ENCODE results near the gene NCOA5. TPM values are rescaled to one million over a fixed set of nuclear protein-coding genes. Genes with fewer than 3 reads are reported as not detected.

NCOA5 gene
- total and polyA plus RNA-seq, 4 donors: 3.2 to 10.4 (median 8.7) TPM

GRCh38 chr20:46076806-46077205, 13.0 kb downstream of the NCOA5 start:
- Histone ChIP-seq H3K27me3 (ENCODE audit: control insufficient read depth in 4 of 4, insufficient read depth in 4 of 4, low read length in 3 of 4) (no peaks in the 10 kb centered on the region), H3K4me1 (ENCODE audit: control insufficient read depth in 4 of 4, insufficient read depth in 4 of 4, low read length in 3 of 4) (no peaks in the 10 kb centered on the region), H3K9ac (ENCODE audit: low read depth in 1 of 2, low read length in 2 of 2) (no peak overlapping the region), H3K9me3 (ENCODE audit: control insufficient read depth in 4 of 4, low read length in 3 of 4) (no peaks in the 10 kb centered on the region), H3K27ac (ENCODE audit: low read depth in 1 of 2, low read length in 2 of 2) (no peak overlapping the region), H3K36me3 (ENCODE audit: control insufficient read depth in 4 of 4, insufficient read depth in 3 of 4, low read depth in 1 of 4, low read length in 3 of 4) (peaks cover 4 to 31% (median 23%) of the 10 kb centered on the region in 4 donors), H3K4me3 (ENCODE audit: low read depth in 1 of 3, low read length in 3 of 3) (no peak overlapping the region)
- WGBS: 90% methylated on average over 7 of the region's 7 CpGs
- no peak for TF ChIP-seq EGR1 (IDR thresholded peaks at IDR 0.05; ENCODE audit: low read depth in 2 of 2)
- TF ChIP-seq, protein P1, sequence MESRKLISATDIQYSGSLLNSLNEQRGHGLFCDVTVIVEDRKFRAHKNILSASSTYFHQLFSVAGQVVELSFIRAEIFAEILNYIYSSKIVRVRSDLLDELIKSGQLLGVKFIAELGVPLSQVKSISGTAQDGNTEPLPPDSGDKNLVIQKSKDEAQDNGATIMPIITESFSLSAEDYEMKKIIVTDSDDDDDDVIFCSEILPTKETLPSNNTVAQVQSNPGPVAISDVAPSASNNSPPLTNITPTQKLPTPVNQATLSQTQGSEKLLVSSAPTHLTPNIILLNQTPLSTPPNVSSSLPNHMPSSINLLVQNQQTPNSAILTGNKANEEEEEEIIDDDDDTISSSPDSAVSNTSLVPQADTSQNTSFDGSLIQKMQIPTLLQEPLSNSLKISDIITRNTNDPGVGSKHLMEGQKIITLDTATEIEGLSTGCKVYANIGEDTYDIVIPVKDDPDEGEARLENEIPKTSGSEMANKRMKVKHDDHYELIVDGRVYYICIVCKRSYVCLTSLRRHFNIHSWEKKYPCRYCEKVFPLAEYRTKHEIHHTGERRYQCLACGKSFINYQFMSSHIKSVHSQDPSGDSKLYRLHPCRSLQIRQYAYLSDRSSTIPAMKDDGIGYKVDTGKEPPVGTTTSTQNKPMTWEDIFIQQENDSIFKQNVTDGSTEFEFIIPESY (IDR thresholded peaks at IDR 0.05): no peak
- TF ChIP-seq YY1 (IDR thresholded peaks at IDR 0.05): no peak
- no peak for TF ChIP-seq RAD21 (IDR thresholded peaks at IDR 0.05)
- TF ChIP-seq, protein P2, sequence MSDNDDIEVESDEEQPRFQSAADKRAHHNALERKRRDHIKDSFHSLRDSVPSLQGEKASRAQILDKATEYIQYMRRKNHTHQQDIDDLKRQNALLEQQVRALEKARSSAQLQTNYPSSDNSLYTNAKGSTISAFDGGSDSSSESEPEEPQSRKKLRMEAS (IDR thresholded peaks at IDR 0.05): no peak
- TF ChIP-seq FOXA2 (IDR thresholded peaks at IDR 0.05): no peak
- no peak for TF ChIP-seq ATF3 (IDR thresholded peaks at IDR 0.05)
- no peak for TF ChIP-seq HNF4A (conservative IDR thresholded peaks at IDR 0.05)
- no peak for TF ChIP-seq NR2F2 (IDR thresholded peaks at IDR 0.05)
- TF ChIP-seq, protein P3, sequence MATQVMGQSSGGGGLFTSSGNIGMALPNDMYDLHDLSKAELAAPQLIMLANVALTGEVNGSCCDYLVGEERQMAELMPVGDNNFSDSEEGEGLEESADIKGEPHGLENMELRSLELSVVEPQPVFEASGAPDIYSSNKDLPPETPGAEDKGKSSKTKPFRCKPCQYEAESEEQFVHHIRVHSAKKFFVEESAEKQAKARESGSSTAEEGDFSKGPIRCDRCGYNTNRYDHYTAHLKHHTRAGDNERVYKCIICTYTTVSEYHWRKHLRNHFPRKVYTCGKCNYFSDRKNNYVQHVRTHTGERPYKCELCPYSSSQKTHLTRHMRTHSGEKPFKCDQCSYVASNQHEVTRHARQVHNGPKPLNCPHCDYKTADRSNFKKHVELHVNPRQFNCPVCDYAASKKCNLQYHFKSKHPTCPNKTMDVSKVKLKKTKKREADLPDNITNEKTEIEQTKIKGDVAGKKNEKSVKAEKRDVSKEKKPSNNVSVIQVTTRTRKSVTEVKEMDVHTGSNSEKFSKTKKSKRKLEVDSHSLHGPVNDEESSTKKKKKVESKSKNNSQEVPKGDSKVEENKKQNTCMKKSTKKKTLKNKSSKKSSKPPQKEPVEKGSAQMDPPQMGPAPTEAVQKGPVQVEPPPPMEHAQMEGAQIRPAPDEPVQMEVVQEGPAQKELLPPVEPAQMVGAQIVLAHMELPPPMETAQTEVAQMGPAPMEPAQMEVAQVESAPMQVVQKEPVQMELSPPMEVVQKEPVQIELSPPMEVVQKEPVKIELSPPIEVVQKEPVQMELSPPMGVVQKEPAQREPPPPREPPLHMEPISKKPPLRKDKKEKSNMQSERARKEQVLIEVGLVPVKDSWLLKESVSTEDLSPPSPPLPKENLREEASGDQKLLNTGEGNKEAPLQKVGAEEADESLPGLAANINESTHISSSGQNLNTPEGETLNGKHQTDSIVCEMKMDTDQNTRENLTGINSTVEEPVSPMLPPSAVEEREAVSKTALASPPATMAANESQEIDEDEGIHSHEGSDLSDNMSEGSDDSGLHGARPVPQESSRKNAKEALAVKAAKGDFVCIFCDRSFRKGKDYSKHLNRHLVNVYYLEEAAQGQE (IDR thresholded peaks at IDR 0.05): no peak
- TF ChIP-seq RXRA (IDR thresholded peaks at IDR 0.05): no peak
- DNase-seq (ENCODE audit: low spot score): no peak

DNA sequence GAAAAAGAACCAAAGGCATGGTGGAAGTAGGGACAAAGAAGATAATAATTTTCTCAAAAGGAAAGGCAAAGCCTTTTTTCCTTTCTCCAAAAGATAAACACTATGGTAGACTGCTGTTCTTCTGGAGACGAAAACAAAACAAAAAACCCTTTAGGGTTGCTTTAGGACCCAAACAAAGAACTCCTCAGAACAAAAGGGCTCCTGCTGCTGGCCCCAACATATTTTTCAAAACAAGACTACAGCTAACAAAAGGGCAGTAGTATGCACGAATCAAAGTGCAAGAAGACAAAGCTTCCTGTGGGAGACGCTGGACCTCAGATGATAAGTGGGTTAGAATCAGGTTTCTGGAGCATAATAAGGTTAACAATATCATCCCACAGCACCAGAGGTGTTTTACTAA, 15.8 kb downstream of the NCOA5 start:
- H3K9me3 ChIP-seq (ENCODE audit: control insufficient read depth in 4 of 4, low read length in 3 of 4): no peaks in the 10 kb centered on the region
- H3K27me3 ChIP-seq (ENCODE audit: control insufficient read depth in 4 of 4, insufficient read depth in 4 of 4, low read length in 3 of 4): no peaks in the 10 kb centered on the region
- H3K9ac ChIP-seq (ENCODE audit: low read depth in 1 of 2, low read length in 2 of 2): no peak overlapping the region
- H3K4me3 ChIP-seq (ENCODE audit: low read depth in 1 of 3, low read length in 3 of 3): no peak overlapping the region
- no peak for DNase-seq (ENCODE audit: low spot score)
- H3K27ac ChIP-seq (ENCODE audit: low read depth in 1 of 2, low read length in 2 of 2): no peak overlapping the region
- peaks cover 4 to 39% (median 32%) of the 10 kb centered on the region in 4 donors for H3K36me3 ChIP-seq (ENCODE audit: control insufficient read depth in 4 of 4, insufficient read depth in 3 of 4, low read depth in 1 of 4, low read length in 3 of 4)
- WGBS: 84% methylated on average over 3 of the region's 3 CpGs
- H3K4me1 ChIP-seq (ENCODE audit: control insufficient read depth in 4 of 4, insufficient read depth in 4 of 4, low read length in 3 of 4): no peaks in the 10 kb centered on the region
- no peak for TF ChIP-seq HNF4A (conservative IDR thresholded peaks at IDR 0.05)

DNA sequence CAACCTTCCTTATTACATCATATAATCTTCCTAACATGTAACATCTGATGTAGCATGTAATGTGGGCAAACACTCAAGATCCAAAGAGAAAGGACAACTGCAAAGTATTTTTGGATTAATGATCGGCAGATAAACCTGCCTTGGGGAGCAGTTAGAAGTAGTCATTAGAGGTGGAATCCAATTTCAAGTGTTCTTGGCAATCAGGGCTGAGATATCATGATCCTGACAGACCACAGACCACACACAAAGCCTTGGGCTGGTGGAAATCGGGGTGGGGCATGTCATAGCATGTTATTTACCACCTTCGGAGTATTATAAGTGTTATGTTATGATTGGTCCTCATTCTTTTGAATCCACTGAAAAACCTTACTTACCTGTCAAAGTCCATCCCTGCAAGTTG, 16.3 kb downstream of the NCOA5 start:
- no peak for DNase-seq (ENCODE audit: low spot score)
- H3K9ac ChIP-seq (ENCODE audit: low read depth in 1 of 2, low read length in 2 of 2): no peak overlapping the region
- H3K27ac ChIP-seq (ENCODE audit: low read depth in 1 of 2, low read length in 2 of 2): no peak overlapping the region
- H3K4me3 ChIP-seq (ENCODE audit: low read depth in 1 of 3, low read length in 3 of 3): no peak overlapping the region
- H3K36me3 ChIP-seq (ENCODE audit: control insufficient read depth in 4 of 4, insufficient read depth in 3 of 4, low read depth in 1 of 4, low read length in 3 of 4): peaks cover 4 to 38% (median 31%) of the 10 kb centered on the region in 4 donors
- H3K4me1 ChIP-seq (ENCODE audit: control insufficient read depth in 4 of 4, insufficient read depth in 4 of 4, low read length in 3 of 4): no peaks in the 10 kb centered on the region
- 94% methylated on average over 3 of the region's 3 CpGs for WGBS
- no peaks in the 10 kb centered on the region for H3K27me3 ChIP-seq (ENCODE audit: control insufficient read depth in 4 of 4, insufficient read depth in 4 of 4, low read length in 3 of 4)
- no peaks in the 10 kb centered on the region for H3K9me3 ChIP-seq (ENCODE audit: control insufficient read depth in 4 of 4, low read length in 3 of 4)
- TF ChIP-seq RAD21 (IDR thresholded peaks at IDR 0.05) (no peak), CTCF (IDR thresholded peaks at IDR 0.05; ENCODE audit: low read depth, low read length, missing input control) (no peak), TAF1 (conservative IDR thresholded peaks at IDR 0.05) (no peak), EGR1 (IDR thresholded peaks at IDR 0.05; ENCODE audit: low read depth in 2 of 2) (no peak), YY1 (IDR thresholded peaks at IDR 0.05) (no peak), SP1 (IDR thresholded peaks at IDR 0.05) (no peak), HNF4G (IDR thresholded peaks at IDR 0.05) (no peak), GABPA (IDR thresholded peaks at IDR 0.05 in 1 of 2, conservative IDR thresholded peaks at IDR 0.05 in 1 of 2) (no peak)
- TF ChIP-seq, protein P2 (IDR thresholded peaks at IDR 0.05): no peak
- TF ChIP-seq, protein P3 (IDR thresholded peaks at IDR 0.05): no peak
